Measurements from ENCODE around the gene SERTAD1.
"Not testable (repeated sequence)": the region's sequence is repeated elsewhere in the genome, so short reads cannot be mapped to it uniquely, and the experiment has no call there.

The SERTAD1 gene

DNA sequence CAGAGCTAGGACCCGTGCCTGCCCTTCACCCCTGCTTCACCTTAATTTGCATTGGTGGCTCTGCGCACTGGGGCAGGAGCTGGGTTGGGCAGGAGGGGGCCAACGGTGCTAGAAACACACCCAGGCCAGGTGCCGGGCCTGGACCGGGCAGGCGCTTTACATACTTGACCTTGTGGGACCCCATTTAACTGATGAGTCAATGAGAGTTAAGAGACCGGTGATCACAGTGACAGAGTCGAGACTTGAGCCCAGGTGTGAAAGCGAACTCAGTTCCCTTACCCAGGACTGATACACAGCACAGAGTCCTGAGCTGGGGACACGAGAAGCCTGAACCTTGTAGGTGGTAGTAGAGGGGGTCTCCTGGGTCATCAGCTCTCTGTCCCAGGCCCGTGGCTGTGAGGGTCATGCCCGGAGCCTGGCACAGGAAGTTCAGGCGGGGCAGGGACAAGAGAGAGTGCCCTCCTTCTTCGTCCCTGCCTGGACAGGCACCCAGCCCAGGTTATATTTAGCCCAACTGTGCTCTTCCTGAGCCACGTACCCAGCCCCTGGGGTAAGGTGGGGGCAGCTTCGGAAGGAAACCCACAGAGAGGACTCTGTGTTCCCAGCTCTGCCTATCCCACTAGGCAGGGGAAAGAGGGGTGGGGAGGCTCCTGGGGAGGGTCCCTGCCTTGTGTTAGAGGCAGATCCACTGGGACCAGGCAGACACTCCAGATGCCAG lies 14.5 kb downstream of the SERTAD1 start:
- FAIRE-seq, result no peak

GRCh38 chr19:40410030-40410389 lies 15.8 kb downstream of the SERTAD1 start:
- DNase-seq (ENCODE audit: insufficient read length, low spot score) (no peak), FAIRE-seq (no peak)

More for the DNA sequence above, 14.5 kb downstream of the SERTAD1 start:
- no peak for DNase-seq (ENCODE audit: insufficient read length, low spot score)

DNA sequence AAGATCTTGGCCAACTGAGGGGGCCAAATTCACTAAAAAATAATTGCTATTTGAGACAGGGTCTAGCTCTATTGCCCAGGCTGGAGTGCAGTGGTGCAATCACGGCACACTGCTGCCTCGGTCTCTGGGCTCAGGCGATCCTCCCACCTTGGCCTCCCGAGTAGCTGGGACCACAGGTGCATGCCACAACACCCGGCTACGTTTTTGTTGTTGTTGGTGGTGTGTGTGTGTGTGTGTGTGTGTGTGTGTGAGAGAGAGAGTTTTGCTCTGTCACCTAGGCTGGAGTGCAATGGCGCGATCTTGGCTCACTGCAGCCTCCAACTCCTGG lies 17.2 kb downstream of the SERTAD1 start:
- not testable (repeated sequence) for DNase-seq (ENCODE audit: insufficient read length, low spot score); FAIRE-seq

DNA sequence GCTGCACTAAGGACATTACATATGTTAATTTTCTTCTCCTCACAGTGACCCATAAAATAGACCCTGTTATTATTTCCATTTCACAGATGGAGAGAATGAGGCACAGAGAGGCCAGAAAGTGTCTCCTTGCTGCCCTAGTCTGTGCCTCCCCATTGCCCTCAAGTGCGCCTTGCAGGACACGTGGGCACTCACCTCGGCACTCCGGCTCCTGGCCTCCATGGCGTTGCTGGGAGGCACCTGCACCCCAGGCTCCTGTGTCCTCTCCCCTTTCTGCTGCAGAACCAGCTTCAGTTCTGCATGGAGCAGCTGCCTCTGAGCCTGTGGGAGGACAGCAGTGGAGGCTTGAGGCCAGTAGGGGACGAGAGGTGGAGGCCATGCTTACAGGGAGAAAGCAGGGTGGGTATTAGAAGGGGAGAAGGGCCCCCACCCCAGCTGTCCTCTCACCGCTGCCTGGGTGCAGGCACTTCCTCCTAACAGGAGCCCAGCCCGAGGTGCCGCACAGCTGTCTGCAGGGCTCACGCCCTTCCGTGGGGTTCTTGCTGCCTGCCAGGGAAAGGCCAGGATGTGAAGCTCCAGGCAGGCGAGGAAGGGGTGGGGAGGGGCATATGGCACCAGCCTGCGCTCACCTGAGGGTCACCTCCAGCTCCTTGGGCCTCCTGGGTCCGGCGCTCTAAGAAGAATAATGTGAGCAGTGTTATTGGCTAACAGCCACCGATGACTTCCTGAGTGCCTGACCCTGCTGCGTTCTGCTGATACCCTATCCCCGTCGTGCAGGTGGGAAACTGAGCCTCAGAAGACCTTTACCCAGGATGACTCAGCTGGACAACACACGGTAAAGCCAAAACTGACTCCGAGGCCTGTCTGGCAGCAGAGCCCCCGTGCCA lies 17.8 kb downstream of the SERTAD1 start:
- DNase-seq (ENCODE audit: insufficient read length, low spot score) (no peak), FAIRE-seq (no peak)

GRCh38 chr19:40403262-40403984 lies 22.4 kb downstream of the SERTAD1 start:
- FAIRE-seq (no peak), DNase-seq (ENCODE audit: insufficient read length, low spot score) (peak; percentile 94)

GRCh38 chr19:40400559-40400958 lies 25.2 kb downstream of the SERTAD1 start:
- DNase-seq (ENCODE audit: insufficient read length, low spot score) (no peak), FAIRE-seq (no peak)

DNA sequence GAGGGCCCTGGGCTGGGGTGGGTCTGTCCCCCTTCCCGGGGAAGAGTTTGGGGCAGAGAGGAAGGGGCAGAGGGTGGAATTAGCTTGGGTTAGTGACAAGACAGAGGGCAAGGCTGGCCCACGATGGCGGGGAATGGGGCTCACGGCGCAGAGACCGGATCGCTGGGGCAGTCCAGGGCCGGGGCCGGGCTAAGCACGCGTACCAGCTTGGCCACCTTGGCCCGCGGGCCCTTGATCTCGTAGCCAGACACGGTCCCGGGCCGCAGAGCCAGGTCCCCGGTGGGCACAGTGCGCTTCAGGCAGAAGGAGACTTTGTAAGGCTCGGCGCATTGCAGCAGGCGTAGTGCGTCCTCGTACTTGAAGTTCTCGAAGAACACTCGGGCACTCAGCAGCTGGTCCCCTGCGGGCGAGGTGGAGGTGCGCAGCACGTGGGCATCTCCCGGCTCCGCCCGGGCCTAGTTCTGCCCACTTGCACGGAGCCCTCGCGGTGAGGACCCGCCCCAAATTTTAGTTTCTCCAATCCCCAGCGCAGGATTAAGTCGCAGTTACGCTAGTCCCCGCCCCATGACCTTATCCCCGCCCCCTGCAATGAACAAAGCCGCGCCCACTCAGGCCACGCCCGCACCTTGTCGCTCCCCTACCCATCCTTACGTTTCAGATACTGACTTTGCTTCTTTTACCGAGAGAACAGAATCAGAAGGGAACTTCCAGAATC lies 27.2 kb downstream of the SERTAD1 start:
- FAIRE-seq (no peak), DNase-seq (ENCODE audit: insufficient read length, low spot score) (no peak)

GRCh38 chr19:40397568-40397906 lies 28.3 kb downstream of the SERTAD1 start:
- FAIRE-seq, result no peak

GRCh38 chr19:40396886-40397567 lies 28.8 kb downstream of the SERTAD1 start:
- DNase-seq (ENCODE audit: insufficient read length, low spot score) (no peak), FAIRE-seq (no peak)

More at GRCh38 chr19:40397568-40397906, 28.3 kb downstream of the SERTAD1 start:
- no peak for DNase-seq (ENCODE audit: insufficient read length, low spot score)

- FAIRE-seq (no peak), DNase-seq (ENCODE audit: insufficient read length, low spot score) (no peak)
Observed at GRCh38 chr19:40395956-40396355, 29.8 kb downstream of the SERTAD1 start.

DNA sequence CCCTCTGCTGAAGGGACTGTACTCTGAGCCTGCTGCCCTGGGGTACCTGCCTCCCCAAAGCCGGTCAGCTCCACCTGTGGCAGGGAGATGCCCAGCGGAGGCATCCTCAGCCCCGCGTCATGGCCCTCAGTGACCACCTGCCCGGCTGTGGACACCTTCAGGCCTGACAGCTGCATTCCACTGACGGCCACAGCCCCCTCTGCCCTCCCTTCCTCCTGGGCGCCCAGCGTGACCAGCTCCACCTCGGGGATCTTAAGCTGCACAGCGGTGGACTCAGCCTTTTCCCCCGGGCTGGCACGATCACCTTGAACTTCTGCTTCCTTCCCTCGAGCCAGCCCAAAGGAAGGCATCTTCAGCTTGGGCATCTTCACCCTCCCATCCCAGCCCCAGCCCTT lies 31.0 kb downstream of the SERTAD1 start:
- DNase-seq (ENCODE audit: insufficient read length, low spot score) (no peak), FAIRE-seq (no peak)

DNA sequence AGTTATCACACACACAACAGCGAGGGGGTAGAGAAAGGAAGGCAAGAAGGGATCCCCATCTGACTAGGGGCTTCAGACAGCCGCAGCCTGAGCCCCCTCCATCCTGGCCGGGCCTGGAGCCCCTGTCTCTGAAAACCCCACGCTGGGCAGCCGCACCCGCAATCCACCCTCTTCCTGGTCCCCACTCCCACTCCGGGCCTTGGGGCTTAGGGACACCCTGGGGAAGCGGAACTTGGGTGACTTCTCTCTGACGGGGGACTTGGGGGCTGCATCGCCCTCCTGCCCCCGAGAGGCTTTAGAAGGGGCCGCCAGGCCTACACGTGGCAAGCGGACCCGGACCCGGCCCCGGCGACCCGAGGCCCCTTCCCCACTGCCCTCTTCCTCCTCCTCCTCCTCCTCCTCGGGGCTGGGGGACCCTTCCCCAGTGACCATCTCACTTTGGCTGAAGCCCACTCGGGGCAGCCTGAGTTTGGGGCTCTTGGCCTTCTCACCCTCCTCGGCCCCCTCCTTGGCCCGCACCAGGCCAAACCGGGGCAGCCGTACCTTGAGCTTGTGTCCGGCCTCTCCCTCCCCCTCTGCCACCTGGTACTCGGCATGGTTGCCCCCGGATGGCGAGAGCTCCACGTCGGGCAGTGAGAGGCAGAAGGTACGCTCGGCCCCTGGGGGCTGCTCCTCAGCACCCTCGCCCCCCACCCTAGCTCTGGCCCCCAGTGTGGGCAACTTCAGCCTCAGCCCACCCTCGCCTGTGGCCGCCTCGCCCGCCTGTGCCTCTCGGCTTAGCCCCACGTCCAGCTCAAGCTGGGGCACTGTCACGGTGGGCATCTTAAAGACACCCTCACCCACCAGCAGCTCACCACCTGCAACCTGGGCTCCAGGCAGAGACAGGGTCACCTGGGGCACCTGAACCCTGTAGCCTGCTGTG lies 31.6 kb downstream of the SERTAD1 start:
- FAIRE-seq, result no peak

DNA sequence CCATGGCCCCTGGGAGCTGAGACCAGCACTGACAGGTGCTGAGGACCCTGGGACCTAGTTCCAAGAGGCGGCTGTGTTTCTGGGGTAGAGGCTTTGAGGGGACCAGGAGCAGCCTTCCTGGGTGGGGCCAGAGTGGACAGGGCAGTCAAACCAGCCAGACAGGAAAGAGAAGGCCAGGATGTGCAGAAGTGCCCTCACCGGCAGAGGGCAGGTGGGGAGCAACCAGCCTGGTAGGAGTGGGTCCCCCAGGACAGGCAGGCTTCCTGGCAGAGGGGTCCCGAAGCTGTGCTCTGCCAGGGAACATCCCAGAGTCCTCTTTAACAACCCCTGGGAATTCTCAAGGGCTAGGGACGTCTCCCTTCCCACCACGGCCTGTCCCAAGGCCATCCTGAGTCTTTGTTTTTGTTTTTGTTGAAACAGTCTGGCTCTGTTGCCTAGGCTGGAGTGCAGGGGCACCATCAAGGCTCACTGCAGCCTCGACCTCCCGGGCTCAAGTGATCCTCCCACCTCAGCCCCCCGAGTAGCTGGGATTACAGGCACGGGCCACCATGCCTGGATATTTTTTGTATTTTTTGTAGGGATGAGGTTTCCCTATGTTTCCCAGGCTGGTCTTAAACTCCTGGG lies 32.8 kb downstream of the SERTAD1 start:
- DNase-seq (ENCODE audit: insufficient read length, low spot score) (peak; percentile 28), FAIRE-seq (no peak)

More for the DNA sequence above, 31.6 kb downstream of the SERTAD1 start:
- no peak for DNase-seq (ENCODE audit: insufficient read length, low spot score)

- no peak for DNase-seq (ENCODE audit: insufficient read length, low spot score)
- FAIRE-seq, result no peak
Observed at GRCh38 chr19:40392123-40392522, 33.7 kb downstream of the SERTAD1 start.

GRCh38 chr19:40390084-40390742 lies 35.6 kb downstream of the SERTAD1 start, which contains the start of gene HIPK4:
TSS of gene HIPK4 (minus strand) at chr19:40390181. CDS start at chr19:40389902, 279 bp downstream.
- DNase-seq (ENCODE audit: insufficient read length, low spot score) (no peak), FAIRE-seq (no peak)

GRCh38 chr19:40389404-40390083 lies 36.2 kb downstream of the SERTAD1 start:
- no peak for DNase-seq (ENCODE audit: insufficient read length, low spot score)
- no peak for FAIRE-seq

- FAIRE-seq, result no peak
- DNase-seq (ENCODE audit: insufficient read length, low spot score), result no peak
Observed at GRCh38 chr19:40388481-40388880, 37.3 kb downstream of the SERTAD1 start.

GRCh38 chr19:40387155-40387554 lies 38.6 kb downstream of the SERTAD1 start:
- DNase-seq (ENCODE audit: insufficient read length, low spot score) (no peak), FAIRE-seq (no peak)

Measured in HTR-8/SVneo (cell line).